HCT116 (cell line): ENCODE data around the gene RCOR1. TPM values are rescaled to one million over a fixed set of nuclear protein-coding genes. Genes with fewer than 3 reads are reported as not detected.
A peak's percentile ranks its signal among the peaks of the same experiment; 100 is the strongest.

Source experiments
- ATAC-seq: fragments of 200-7000 bp; cut with Tn5 transposase; 2 replicates; pipeline ENCODE4 v1.9.1; 2020; ENCODE audit warnings: mild to moderate bottlenecking, moderate library complexity
- BruUV-seq: library from RNA; stranded (reverse); fragments of 400-500 nt; replicated peaks from 2 replicates; lab custom pipeline; 2021; lab: Mats Ljungman, UMichigan
- CTCF ChIA-PET: fragments of 300-600 bp; sonication (Branson Sonifier 250); formaldehyde crosslinking; loops from one replicate; lab custom pipeline; 2021; ENCODE audit warnings: antibody characterized with exemption; lab: Charles Lee
- POLR2A ChIA-PET: fragments of 300-600, 350-600 bp; sonication (Branson Sonifier 250); formaldehyde crosslinking; loops from one replicate; lab custom pipeline; 2021; ENCODE audit warnings: antibody characterized with exemption; lab: Charles Lee
- RAD21 ChIA-PET, 2 experiments: fragments of 300-600 bp; sonication (Branson Sonifier 250); formaldehyde crosslinking; loops; one replicate each; lab custom pipeline; 2023; ENCODE audit warnings: low total read pairs in 2 of 2; ENCODE audit not compliant: uncharacterized antibody in 2 of 2, unreplicated experiment in 2 of 2, low non-redundant PET in 1 of 2; lab: Charles Lee
- DNase-seq: peaks from one replicate; pipeline ENCODE4 v3.0.0-alpha.2; 2010; ENCODE audit warnings: low read depth, low spot score
- H2AFZ ChIP-seq: fragments of 200-600 bp; shearing (Covaris generic), sonication (generic); 2 replicates; pipeline ENCODE4 v1.6.1; 2017; ENCODE audit warnings: low read depth, mixed run types, mixed read lengths, antibody characterized with exemption, low read length; ENCODE audit not compliant: poor library complexity, severe bottlenecking
- H3K27ac ChIP-seq: 2 replicates; pipeline ENCODE4 v1.5.1; 2012; ENCODE audit warnings: low read depth, low read length
- H3K27me3 ChIP-seq: fragments of 200-600 bp; sonication (generic); 2 replicates; pipeline ENCODE4 v1.6.1; 2016; ENCODE audit warnings: mixed run types, low read length, mixed read lengths; ENCODE audit not compliant: insufficient read depth
- H3K36me3 ChIP-seq, 2 experiments: fragments of 200-500 bp in 1 of 2; fragments of 200-600 bp in 1 of 2; sonication (Bioruptor generic) in 1 of 2; sonication (generic) in 1 of 2; 2 replicates each; pipeline versions ENCODE4 v1.5.1 to v1.6.1; 2014 to 2016; ENCODE audit warnings: low read length in 2 of 2, inconsistent platforms in 1 of 2, mixed read lengths in 1 of 2, mixed run types in 1 of 2; ENCODE audit not compliant: insufficient read depth in 2 of 2, control insufficient read depth in 1 of 2
- H3K4me1 ChIP-seq, 2 experiments: fragments of 200-600 bp in 1 of 2; sonication (generic) in 1 of 2; 2 replicates each; pipeline versions ENCODE4 v1.5.1 to v1.6.1; 2012 to 2017; ENCODE audit warnings: low read length in 2 of 2, inconsistent platforms in 1 of 2, mild to moderate bottlenecking in 1 of 2, mixed read lengths in 1 of 2, mixed run types in 1 of 2, moderate library complexity in 1 of 2; ENCODE audit not compliant: insufficient read depth in 2 of 2, control insufficient read depth in 1 of 2
- H3K4me2 ChIP-seq: fragments of 200-600 bp; sonication (generic); 2 replicates; pipeline ENCODE4 v1.6.1; 2017; ENCODE audit warnings: mixed run types, low read length, mixed read lengths
- H3K4me3 ChIP-seq, 2 experiments: fragments of 200-600 bp in 1 of 2; sonication (generic) in 1 of 2; replicated peaks in 1 of 2; 2 replicates each; pipeline ENCODE4 v1.5.1; 2011 to 2016; ENCODE audit warnings: low read length in 2 of 2, control low read depth in 1 of 2, low read depth in 1 of 2, mild to moderate bottlenecking in 1 of 2, mixed read lengths in 1 of 2, mixed run types in 1 of 2
- H3K79me2 ChIP-seq: fragments of 200-600 bp; sonication (generic); 2 replicates; pipeline ENCODE4 v1.6.1; 2017; ENCODE audit warnings: mild to moderate bottlenecking, mixed run types, low read length, moderate library complexity, mixed read lengths; ENCODE audit not compliant: insufficient read depth
- H3K9ac ChIP-seq: fragments of 200-600 bp; sonication (generic); 2 replicates; pipeline ENCODE4 v1.6.1; 2016; ENCODE audit warnings: low read length, mixed read lengths
- H3K9me2 ChIP-seq: fragments of 200-600 bp; sonication (generic), shearing (Covaris generic); 2 replicates; pipeline ENCODE4 v1.6.1; 2017; ENCODE audit warnings: mixed run types, mild to moderate bottlenecking, moderate library complexity; ENCODE audit not compliant: insufficient read depth
- H3K9me3 ChIP-seq, 2 experiments: fragments of 200-500 bp in 1 of 2; fragments of 200-600 bp in 1 of 2; sonication (Bioruptor generic) in 1 of 2; sonication (generic) in 1 of 2; 2 replicates each; pipeline ENCODE4 v1.6.1; 2014 to 2017; ENCODE audit warnings: low read length in 2 of 2, mixed read lengths in 2 of 2, inconsistent platforms in 1 of 2, low read depth in 1 of 2, mild to moderate bottlenecking in 1 of 2, mixed run types in 1 of 2, moderate library complexity in 1 of 2; ENCODE audit not compliant: control insufficient read depth in 1 of 2, insufficient read depth in 1 of 2
- H4K20me1 ChIP-seq: fragments of 200-600 bp; sonication (generic), shearing (Covaris generic); 2 replicates; pipeline ENCODE4 v1.6.1; 2017; ENCODE audit warnings: mixed run types, mild to moderate bottlenecking, moderate library complexity; ENCODE audit not compliant: insufficient read depth
- RAD21 ChIP-seq: IDR thresholded peaks from 2 replicates; pipeline ENCODE4 v1.6.1; 2012; ENCODE audit warnings: low read depth, mild to moderate bottlenecking
- REST ChIP-seq: IDR thresholded peaks from 2 replicates; pipeline ENCODE4 v1.6.1; 2012; ENCODE audit warnings: low read depth
- SIN3A ChIP-seq: IDR thresholded peaks from 2 replicates; pipeline ENCODE4 v1.6.1; 2012; ENCODE audit warnings: low read depth
- intact Hi-C: fragments of 100-400 bp; cut with micrococcal nuclease; formaldehyde crosslinking; loops from 2 replicates; pipeline ENCODE4 v1.10.0; 2022
- total RNA-seq: library from RNA; stranded (reverse); gene quantifications from one replicate; pipeline ENCODE4 v1.2.1, GENCODE V29; 2021; ENCODE audit not compliant: unreplicated experiment
- TF ChIP-seq, protein P1 (sequence below), 3 experiments: fragments of 200-600 bp in 1 of 3; sonication (generic) in 1 of 3; IDR thresholded peaks in 2 of 3; conservative IDR thresholded peaks in 1 of 3; 2 replicates each; pipeline ENCODE4 v1.5.1; 2012 to 2017; ENCODE audit warnings: low read depth in 2 of 3, low read length in 2 of 3, antibody characterized with exemption in 1 of 3, borderline replicate concordance in 1 of 3, control low read depth in 1 of 3, mild to moderate bottlenecking in 1 of 3, mixed read lengths in 1 of 3, mixed run types in 1 of 3, moderate library complexity in 1 of 3; ENCODE audit not compliant: insufficient read depth in 1 of 3

RCOR1 gene
- total RNA-seq, 1 experiment from 2014 or later: 30.7 TPM

DNA sequence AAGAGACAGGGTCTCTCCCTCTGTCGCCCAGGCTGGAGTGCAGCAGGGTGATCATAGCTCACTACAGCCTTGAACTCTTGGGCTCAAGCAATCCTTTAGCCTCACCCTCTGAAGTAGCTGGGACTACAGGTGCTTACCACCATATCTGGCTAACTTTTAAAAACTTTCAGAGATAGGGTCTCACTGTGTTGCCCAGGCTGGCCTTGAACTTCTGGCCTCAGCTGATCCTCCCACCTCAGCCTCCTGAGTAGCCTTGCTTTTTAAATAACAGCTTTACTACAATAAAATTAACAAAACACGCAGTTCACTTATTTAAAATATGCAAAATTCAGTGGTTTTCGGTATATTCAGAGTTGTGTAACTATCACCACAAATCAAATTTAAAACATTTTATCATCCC is 79.0 kb downstream of the RCOR1 start (continued):
- no peak for TF ChIP-seq REST
- TF ChIP-seq RAD21: no peak

DNA sequence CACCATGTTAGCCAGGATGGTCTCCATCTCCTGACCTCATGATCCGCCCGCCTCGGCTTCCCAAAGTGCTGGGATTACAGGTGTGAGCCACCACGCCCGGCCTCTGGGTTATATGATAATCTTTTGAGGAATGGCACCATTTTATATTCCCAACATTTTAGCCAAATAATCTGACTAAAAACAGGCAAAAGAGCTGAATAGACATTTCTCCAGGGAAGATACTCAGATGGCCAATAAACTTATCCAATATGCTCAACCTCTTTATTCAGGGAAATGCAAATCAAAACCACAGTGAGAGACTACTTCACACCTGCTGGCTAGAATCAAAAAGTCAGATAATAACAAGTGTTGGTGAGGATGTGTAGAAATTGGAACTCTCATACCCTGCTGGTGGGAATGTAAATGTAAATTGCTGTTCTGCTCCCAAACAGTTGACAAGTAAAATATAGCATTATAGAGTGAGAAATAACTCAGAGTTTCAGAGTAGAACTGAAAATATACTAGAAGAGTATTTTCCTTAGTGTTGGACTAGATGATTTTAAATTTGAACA is 80.0 kb downstream of the RCOR1 start:
- intact Hi-C loops: no loop called here
- Histone ChIP-seq H3K9me3 (no peaks in the 10 kb centered on the region), H3K9ac (no peak overlapping the region), H4K20me1 (peaks cover 10% of the 10 kb centered on the region; the same call in 1 of the 2 replicates), H3K9me2 (no peaks in the 10 kb centered on the region), H3K79me2 (peaks cover 76% of the 10 kb centered on the region), H3K27ac (no peak overlapping the region), H3K4me2 (no peak overlapping the region), H2AFZ (no peak overlapping the region), H3K4me1 (peaks cover 5 to 21% of the 10 kb centered on the region in 2 experiments; a peak in 3 of 4 replicates), H3K36me3 (no peaks in the 10 kb centered on the region), H3K27me3 (no peaks in the 10 kb centered on the region), H3K4me3 (no peak overlapping the region)
- ChIA-PET CTCF (no interaction called here), RAD21 (no interaction called here), POLR2A (no interaction called here)
- ATAC-seq: no peak
- TF ChIP-seq, protein P1, sequence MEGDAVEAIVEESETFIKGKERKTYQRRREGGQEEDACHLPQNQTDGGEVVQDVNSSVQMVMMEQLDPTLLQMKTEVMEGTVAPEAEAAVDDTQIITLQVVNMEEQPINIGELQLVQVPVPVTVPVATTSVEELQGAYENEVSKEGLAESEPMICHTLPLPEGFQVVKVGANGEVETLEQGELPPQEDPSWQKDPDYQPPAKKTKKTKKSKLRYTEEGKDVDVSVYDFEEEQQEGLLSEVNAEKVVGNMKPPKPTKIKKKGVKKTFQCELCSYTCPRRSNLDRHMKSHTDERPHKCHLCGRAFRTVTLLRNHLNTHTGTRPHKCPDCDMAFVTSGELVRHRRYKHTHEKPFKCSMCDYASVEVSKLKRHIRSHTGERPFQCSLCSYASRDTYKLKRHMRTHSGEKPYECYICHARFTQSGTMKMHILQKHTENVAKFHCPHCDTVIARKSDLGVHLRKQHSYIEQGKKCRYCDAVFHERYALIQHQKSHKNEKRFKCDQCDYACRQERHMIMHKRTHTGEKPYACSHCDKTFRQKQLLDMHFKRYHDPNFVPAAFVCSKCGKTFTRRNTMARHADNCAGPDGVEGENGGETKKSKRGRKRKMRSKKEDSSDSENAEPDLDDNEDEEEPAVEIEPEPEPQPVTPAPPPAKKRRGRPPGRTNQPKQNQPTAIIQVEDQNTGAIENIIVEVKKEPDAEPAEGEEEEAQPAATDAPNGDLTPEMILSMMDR (IDR thresholded peaks at IDR 0.05 in 2 of 3, conservative IDR thresholded peaks at IDR 0.05 in 1 of 3; ENCODE audit: borderline replicate concordance in 1 of 3, insufficient read depth in 1 of 3, low read depth in 2 of 3, low read length in 2 of 3): peak in 2 of 3 experiments; percentile 4 to 47; a peak in 2 of 6 replicates
- no peak for TF ChIP-seq SIN3A
- no peak for DNase-seq
- no TSS peak for BruUV-seq
